Activated CD8-positive, alpha-beta memory T cell treated with anti-CD3 and anti-CD28 coated beads, Interleukin-2, amount 10 ng/mL, durations not matched to agents 7 days and 5 days (primary cell): Measurements from ENCODE around the gene SSU72. TPM values are rescaled to one million over a fixed set of nuclear protein-coding genes. Genes with fewer than 3 reads are reported as not detected.
A peak's percentile ranks its signal among the peaks of the same experiment; 100 is the strongest.
"Not testable (repeated sequence)": the region's sequence is repeated elsewhere in the genome, so short reads cannot be mapped to it uniquely, and the experiment has no call there.

Source experiments
- ATAC-seq: fragments of 150-1000 bp; cut with Tn5 transposase; one replicate; pipeline ENCODE4 v1.10.0; 2021; ENCODE audit warnings: moderate library complexity
- CTCF ChIA-PET: fragments of 350-600 bp; sonication (Branson Sonifier 250); formaldehyde crosslinking; loops from one replicate; lab custom pipeline; 2021; ENCODE audit warnings: antibody characterized with exemption; lab: Charles Lee
- DNase-seq: peaks from one replicate; pipeline ENCODE4 v3.0.0-alpha.2; 2020
- H3K27ac Mint-ChIP-seq: one replicate; pipeline ENCODE4 v1.8.0; 2021; ENCODE audit warnings: mild to moderate bottlenecking, mixed read lengths
- H3K27me3 Mint-ChIP-seq: one replicate; pipeline ENCODE4 v1.8.0; 2021; ENCODE audit warnings: mixed read lengths
- H3K36me3 Mint-ChIP-seq: one replicate; pipeline ENCODE4 v1.8.0; 2021; ENCODE audit warnings: mild to moderate bottlenecking, mixed read lengths
- H3K4me1 Mint-ChIP-seq: one replicate; pipeline ENCODE4 v1.8.0; 2021; ENCODE audit warnings: mixed read lengths
- H3K4me3 Mint-ChIP-seq: one replicate; pipeline ENCODE4 v1.8.0; 2021; ENCODE audit warnings: mild to moderate bottlenecking, moderate library complexity, mixed read lengths
- H3K9me3 Mint-ChIP-seq: one replicate; pipeline ENCODE4 v1.8.0; 2022; ENCODE audit warnings: low read depth, mixed read lengths
- total RNA-seq, 2 experiments: library from RNA; stranded (reverse); gene quantifications; one replicate each; pipeline ENCODE4 v1.2.3, GENCODE V29; 2021

SSU72 gene
- total RNA-seq, 2 experiments from 2014 or later: 114 to 132 TPM

DNA sequence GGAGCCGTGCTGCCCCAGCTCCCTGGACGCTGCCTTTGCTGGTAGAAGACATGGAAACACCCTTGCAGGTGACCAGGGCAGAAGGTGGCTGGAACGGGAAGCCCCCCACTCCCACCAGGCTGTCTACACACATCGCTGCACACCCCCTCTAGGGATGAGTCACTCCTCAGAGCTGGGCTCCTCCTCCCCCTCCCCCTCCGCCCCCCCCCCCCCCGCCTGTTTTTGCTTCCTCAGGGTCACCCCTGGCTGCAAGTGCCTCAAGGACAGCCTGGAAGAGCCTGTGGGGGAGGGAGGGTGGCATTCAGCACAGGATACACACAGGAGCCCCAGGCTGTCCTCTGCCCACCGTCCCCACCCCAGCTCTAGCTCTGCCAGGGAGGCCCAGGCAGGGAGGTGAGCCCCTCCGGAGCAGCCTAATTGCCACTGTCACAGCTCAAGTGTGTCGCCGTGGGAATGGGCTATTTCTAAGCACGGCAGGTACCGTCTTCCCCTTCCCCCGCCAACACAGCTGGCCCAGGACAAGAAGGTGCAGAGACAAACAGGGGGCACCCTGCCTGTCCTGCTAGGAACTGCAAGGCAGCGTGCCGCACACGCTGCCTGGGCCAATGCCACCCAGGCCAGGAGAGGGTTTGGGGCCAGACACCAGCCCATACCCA, 22.7 kb upstream of the SSU72 start:
- no peaks in the 10 kb centered on the region for H3K9me3 Mint-ChIP-seq
- peaks cover 6% of the 10 kb centered on the region for H3K4me1 Mint-ChIP-seq
- ATAC-seq (peak; percentile 25), DNase-seq (no peak)
- no peaks in the 10 kb centered on the region for H3K36me3 Mint-ChIP-seq
- H3K27ac Mint-ChIP-seq: no peak overlapping the region
- no peak overlapping the region for H3K4me3 Mint-ChIP-seq
- CTCF ChIA-PET: interaction anchor here (1.2 to 1.3 kb wide), 3 partner anchors 16 to 81 kb away, joined by 3 to 5 read pairs (median 4); no protein-coding TSS in a partner anchor
- H3K27me3 Mint-ChIP-seq: peaks cover 19% of the 10 kb centered on the region

- CTCF ChIA-PET: interaction anchor here (1.2 to 1.3 kb wide), 3 partner anchors 17 to 82 kb away, joined by 3 to 5 read pairs (median 4); no protein-coding TSS in a partner anchor
- no peaks in the 10 kb centered on the region for H3K36me3 Mint-ChIP-seq
- DNase-seq (no peak), ATAC-seq (no peak)
- no peak overlapping the region for H3K4me3 Mint-ChIP-seq
- no peak overlapping the region for H3K27ac Mint-ChIP-seq
- peaks cover 21% of the 10 kb centered on the region for H3K27me3 Mint-ChIP-seq
- H3K4me1 Mint-ChIP-seq: peaks cover 6% of the 10 kb centered on the region
- H3K9me3 Mint-ChIP-seq: no peaks in the 10 kb centered on the region
Measured at GRCh38 chr1:1596493-1597274, 22.0 kb upstream of the SSU72 start.

- CTCF ChIA-PET, H3K36me3 Mint-ChIP-seq, H3K4me1 Mint-ChIP-seq, H3K9me3 Mint-ChIP-seq, DNase-seq, H3K27ac Mint-ChIP-seq, H3K4me3 Mint-ChIP-seq, ATAC-seq: not testable (repeated sequence)
- H3K27me3 Mint-ChIP-seq: peaks cover 17% of the 10 kb centered on the region
Measured at GRCh38 chr1:1595341-1595740, 20.7 kb upstream of the SSU72 start.

DNA sequence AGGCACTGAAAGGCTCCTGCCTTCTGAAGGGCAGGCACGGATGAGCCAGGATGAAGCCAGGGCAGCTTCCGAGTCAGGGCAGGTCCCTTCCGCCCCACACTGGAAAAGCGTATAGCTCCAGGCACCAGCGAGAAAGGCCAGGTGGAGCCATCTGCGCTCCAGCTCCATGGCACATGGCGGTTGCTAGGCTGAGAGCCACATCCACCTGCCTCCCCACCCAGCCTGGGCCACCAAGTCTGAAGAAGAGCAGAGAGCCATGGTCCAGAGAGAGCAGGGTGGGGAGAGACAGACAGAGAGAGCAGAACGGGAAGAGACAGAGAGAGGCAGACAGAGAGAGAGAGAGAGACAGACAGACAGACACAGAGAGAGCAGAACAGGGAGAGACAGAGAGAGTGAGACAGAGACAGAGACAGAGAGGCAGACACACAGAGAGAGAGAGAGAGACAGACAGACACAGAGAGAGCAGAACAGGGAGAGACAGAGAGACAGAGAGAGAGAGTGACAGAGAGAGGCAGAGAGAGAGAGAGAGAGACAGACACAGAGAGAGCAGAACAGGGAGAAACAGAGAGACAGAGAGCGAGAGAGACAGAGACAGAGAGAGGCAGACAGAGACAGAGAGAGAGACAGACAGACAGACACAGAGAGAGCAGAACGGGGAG, 20.1 kb upstream of the SSU72 start:
- CTCF ChIA-PET: no interaction called here
- peaks cover 17% of the 10 kb centered on the region for H3K27me3 Mint-ChIP-seq
- H3K4me1 Mint-ChIP-seq: peaks cover 6% of the 10 kb centered on the region
- H3K4me3 Mint-ChIP-seq: no peak overlapping the region
- DNase-seq (no peak), ATAC-seq (peak; percentile 29)
- no peaks in the 10 kb centered on the region for H3K9me3 Mint-ChIP-seq
- H3K27ac Mint-ChIP-seq: no peak overlapping the region
- H3K36me3 Mint-ChIP-seq: no peaks in the 10 kb centered on the region

DNA sequence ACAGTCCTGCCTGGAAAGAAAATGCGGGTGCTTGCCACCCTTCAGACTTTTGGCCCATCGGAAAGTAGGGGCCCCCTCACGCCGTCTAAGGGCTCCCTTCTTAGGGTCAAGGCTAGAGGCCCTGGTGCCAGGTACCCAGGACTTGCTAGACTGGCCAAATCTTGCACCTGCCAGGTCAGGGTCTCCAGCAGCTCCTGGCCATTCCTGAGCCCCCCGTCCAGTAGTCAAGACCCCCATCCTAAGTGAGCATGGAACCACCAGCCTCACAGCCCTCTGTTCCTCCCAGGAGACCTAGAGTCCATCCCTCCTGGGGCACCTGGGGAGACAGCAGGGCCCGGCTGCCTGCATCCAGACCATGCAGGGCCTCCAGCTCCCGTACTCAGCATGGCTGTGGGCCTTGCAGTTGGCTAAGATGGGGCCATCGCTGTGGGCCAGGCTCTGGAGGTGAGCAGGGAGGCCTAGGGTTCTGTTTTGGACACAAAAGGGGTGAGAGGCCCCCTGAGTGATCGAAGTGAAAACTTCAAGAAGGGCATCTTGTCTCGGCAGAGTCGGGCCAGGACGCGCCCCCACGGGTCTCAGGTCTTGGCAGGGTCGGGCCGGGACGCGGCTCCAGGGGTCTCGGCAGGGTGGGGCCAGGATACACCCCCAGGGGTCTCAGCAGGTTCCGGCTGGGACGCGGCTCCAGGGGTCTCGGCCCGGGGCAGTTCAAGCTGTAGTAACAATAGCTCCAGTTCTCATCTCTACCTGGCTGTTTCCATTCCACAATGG, 19.4 kb upstream of the SSU72 start:
- no peaks in the 10 kb centered on the region for H3K36me3 Mint-ChIP-seq
- peaks cover 14% of the 10 kb centered on the region for H3K27me3 Mint-ChIP-seq
- peaks cover 5% of the 10 kb centered on the region for H3K4me1 Mint-ChIP-seq
- CTCF ChIA-PET: no interaction called here
- no peak overlapping the region for H3K27ac Mint-ChIP-seq
- DNase-seq: no peak
- H3K9me3 Mint-ChIP-seq: no peaks in the 10 kb centered on the region
- H3K4me3 Mint-ChIP-seq: no peak overlapping the region
- no peak for ATAC-seq

DNA sequence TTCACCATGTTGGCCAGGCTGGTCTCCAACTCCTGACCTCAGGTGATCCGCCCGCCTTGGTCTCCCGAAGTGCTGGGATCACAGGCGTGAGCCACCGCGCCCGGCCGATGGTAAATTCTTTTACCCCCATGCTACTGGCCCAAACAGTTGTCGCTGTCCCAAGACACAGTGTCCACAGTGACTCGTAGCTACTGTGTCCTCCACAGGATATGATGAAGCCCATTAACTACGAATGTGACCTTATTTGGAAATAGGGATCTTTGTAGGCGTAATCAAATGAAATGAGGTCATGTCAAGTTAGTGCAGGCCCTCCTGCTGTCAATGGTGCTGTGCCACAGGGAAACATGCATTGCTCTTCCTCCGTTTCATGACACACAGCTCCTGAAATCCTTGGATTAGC, 16.8 kb upstream of the SSU72 start:
- DNase-seq (no peak), ATAC-seq (no peak)
- Mint-ChIP-seq H3K36me3 (no peaks in the 10 kb centered on the region), H3K4me3 (no peak overlapping the region), H3K27ac (no peak overlapping the region), H3K27me3 (peaks cover 5% of the 10 kb centered on the region), H3K9me3 (no peaks in the 10 kb centered on the region), H3K4me1 (no peaks in the 10 kb centered on the region)
- CTCF ChIA-PET: no interaction called here

GRCh38 chr1:1583347-1584010, 8.8 kb upstream of the SSU72 start:
- CTCF ChIA-PET: no interaction called here
- H3K4me1 Mint-ChIP-seq: peaks cover 4% of the 10 kb centered on the region
- no peaks in the 10 kb centered on the region for H3K9me3 Mint-ChIP-seq
- peaks cover 29% of the 10 kb centered on the region for H3K27me3 Mint-ChIP-seq
- no peak for DNase-seq
- no peaks in the 10 kb centered on the region for H3K36me3 Mint-ChIP-seq
- no peak for ATAC-seq
- H3K27ac Mint-ChIP-seq: no peak overlapping the region
- H3K4me3 Mint-ChIP-seq: no peak overlapping the region

DNA sequence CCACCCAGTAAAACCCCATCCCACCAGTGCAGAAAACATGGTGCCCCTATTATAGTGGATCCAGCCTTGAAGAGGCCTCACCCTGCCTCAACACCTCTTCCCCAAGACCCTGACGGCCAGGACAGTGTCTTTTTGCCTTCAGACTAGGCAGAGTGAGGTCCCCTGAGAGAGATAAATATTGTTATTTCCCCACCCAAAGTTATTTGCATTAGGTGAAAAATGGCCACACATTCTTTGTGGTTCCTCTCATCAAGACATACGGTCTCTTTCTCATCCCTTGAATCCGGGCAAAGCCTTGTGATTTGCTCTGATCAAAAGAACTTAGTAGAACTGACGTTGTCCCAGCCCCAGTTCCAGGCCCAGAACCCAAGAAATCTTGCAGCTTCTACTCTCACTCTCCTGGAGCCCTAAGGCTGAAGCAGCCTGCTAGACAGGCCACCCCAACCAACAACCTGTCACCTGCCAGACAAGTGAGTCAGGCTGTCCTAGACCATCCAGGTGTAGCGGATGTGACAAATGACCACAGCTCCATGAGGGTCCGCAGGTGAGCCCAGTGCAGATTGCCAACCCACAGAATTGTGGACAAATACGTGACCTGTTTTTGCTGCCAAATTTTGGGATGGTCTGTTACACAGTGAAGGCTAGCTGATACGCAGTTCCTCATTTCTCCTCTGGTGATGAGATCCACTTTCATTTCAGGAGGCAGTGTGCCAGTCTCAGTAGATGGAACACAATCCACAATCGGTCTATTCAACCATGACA, 8.1 kb upstream of the SSU72 start:
- Mint-ChIP-seq H3K9me3 (no peaks in the 10 kb centered on the region), H3K4me1 (peaks cover 4% of the 10 kb centered on the region), H3K27me3 (peaks cover 32% of the 10 kb centered on the region), H3K27ac (no peak overlapping the region), H3K36me3 (no peaks in the 10 kb centered on the region), H3K4me3 (no peak overlapping the region)
- ATAC-seq (no peak), DNase-seq (no peak)
- CTCF ChIA-PET: no interaction called here

- H3K4me3 Mint-ChIP-seq: no peak overlapping the region
- ATAC-seq: no peak
- DNase-seq: no peak
- CTCF ChIA-PET: interaction anchor here (1.7 kb wide), 1 partner anchor 327 kb away, joined by 4 read pairs; no protein-coding TSS in a partner anchor
- peaks cover 4% of the 10 kb centered on the region for H3K36me3 Mint-ChIP-seq
- peaks cover 25% of the 10 kb centered on the region for H3K27me3 Mint-ChIP-seq
- no peaks in the 10 kb centered on the region for H3K9me3 Mint-ChIP-seq
- no peak overlapping the region for H3K27ac Mint-ChIP-seq
- H3K4me1 Mint-ChIP-seq: peaks cover 12% of the 10 kb centered on the region
Measured at GRCh38 chr1:1578371-1578940, 3.8 kb upstream of the SSU72 start.

DNA sequence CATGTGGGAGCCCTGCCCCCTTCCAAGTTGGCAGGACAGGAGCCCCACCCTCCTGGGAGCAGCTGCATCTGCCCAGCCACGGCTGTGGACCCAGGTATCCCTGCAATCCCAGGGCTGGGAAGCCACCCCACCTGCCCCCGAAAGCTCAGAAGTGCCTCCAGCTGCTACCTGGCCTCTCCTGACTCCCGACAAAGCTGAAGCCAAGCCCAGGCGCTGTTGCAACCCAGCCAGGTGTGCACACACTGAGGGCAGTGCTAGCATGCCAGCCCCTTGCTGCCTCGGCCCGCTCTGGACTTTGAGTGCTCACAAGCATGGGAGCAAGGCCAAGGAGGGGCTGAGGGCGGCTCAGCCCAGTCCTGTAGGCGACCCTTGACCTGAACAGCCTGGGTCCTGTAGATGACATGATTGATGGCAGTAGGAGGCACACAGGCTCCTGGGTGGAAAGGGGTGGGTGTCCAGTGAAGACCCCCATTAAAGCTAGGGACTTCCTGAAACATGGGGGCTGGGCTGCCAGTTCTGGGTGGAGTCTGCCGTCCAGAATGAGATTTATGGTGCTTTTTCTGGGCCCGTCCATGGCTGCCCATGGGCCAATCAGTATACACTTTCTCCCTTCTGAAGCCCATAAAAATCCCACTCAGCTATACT, 2.8 kb upstream of the SSU72 start:
- Mint-ChIP-seq H3K36me3 (peaks cover 6% of the 10 kb centered on the region), H3K4me3 (no peak overlapping the region), H3K27me3 (peaks cover 22% of the 10 kb centered on the region), H3K4me1 (peaks cover 16% of the 10 kb centered on the region), H3K27ac (no peak overlapping the region), H3K9me3 (no peaks in the 10 kb centered on the region)
- no peak for ATAC-seq
- DNase-seq: no peak
- CTCF ChIA-PET: interaction anchor here (1.7 kb wide), 1 partner anchor 328 kb away, joined by 4 read pairs; no protein-coding TSS in a partner anchor

GRCh38 chr1:1573843-1574720, 581 bp downstream of the SSU72 start:
- Mint-ChIP-seq H3K36me3 (peaks cover 17% of the 10 kb centered on the region), H3K4me3 (peak overlapping the region; percentile 94), H3K4me1 (peaks cover 35% of the 10 kb centered on the region), H3K27me3 (peaks cover 6% of the 10 kb centered on the region), H3K27ac (peak overlapping the region; percentile 98), H3K9me3 (no peaks in the 10 kb centered on the region)
- ATAC-seq (peak; percentile 81), DNase-seq (peak; percentile 82)
- CTCF ChIA-PET: interaction anchor here (1.0 to 1.1 kb wide), 2 partner anchors 23 to 42 kb away, joined by 3 to 4 read pairs; partner anchors contain the start of gene MIB2
